Left colon (tissue), 2 donors: ENCODE results near the gene CYB5A. TPM values are rescaled to one million over a fixed set of nuclear protein-coding genes. Genes with fewer than 3 reads are reported as not detected.

ENCODE experiments used
- ATAC-seq: fragments of 200-7000 bp; cut with Tn5 transposase; one replicate; pipeline ENCODE4 v1.9.1; 2020; ENCODE audit warnings: mild to moderate bottlenecking, moderate library complexity
- DNase-seq, 2 donors: peaks; one replicate each; pipeline ENCODE4 v3.0.0-alpha.2; 2020
- intact Hi-C, 2 donors: fragments of 100-400 bp; cut with DNase I in 1 of 2; cut with micrococcal nuclease in 1 of 2; formaldehyde crosslinking; loops; one replicate each; pipeline versions ENCODE4 v1.11.2 to v1.14.0; 2022; cut with DNase I, micrococcal nuclease
- total RNA-seq, 2 donors: library from RNA; stranded (reverse); fragmentation: NEBNext Ultra II Directional; extraction: Animal tissue kit (Norgen Biotek cat#: 25700); gene quantifications; one replicate each; pipeline ENCODE4 v1.2.1, GENCODE V29; 2021
- donor health status: DM: no; HTN: no; CAD: no.
- donor health status: DM: yes; HTN: yes; CAD: no.

The CYB5A gene
- total RNA-seq, 2 donors from 2014 or later = 115 to 129 TPM

GRCh38 chr18:74256190-74256589 lies 35.6 kb downstream of the CYB5A start:
- intact Hi-C loops = no loop called here
- DNase-seq = no peak

GRCh38 chr18:74255131-74255616 lies 36.6 kb downstream of the CYB5A start:
- intact Hi-C loops = no loop called here
- DNase-seq (peak; percentile 30 to 57), ATAC-seq (peak; percentile 86)

More at GRCh38 chr18:74256190-74256589, 35.6 kb downstream of the CYB5A start:
- ATAC-seq = no peak

GRCh38 chr18:74252039-74252395 lies 39.7 kb downstream of the CYB5A start:
- DNase-seq (no peak), ATAC-seq (no peak)
- intact Hi-C loops = no loop called here

GRCh38 chr18:74251297-74252038 lies 40.3 kb downstream of the CYB5A start:
- DNase-seq (no peak), ATAC-seq (peak; percentile 61)
- intact Hi-C loops = no loop called here

GRCh38 chr18:74250131-74250530 lies 41.6 kb downstream of the CYB5A start:
- intact Hi-C loops = no loop called here
- ATAC-seq (no peak), DNase-seq (no peak)

GRCh38 chr18:74249181-74249968 lies 42.4 kb downstream of the CYB5A start:
- DNase-seq (no peak), ATAC-seq (no peak)
- intact Hi-C loops = no loop called here

GRCh38 chr18:74248595-74248994 lies 43.2 kb downstream of the CYB5A start:
- ATAC-seq (no peak), DNase-seq (no peak)
- intact Hi-C loops = no loop called here

- no peak for ATAC-seq
- intact Hi-C loops = no loop called here
- DNase-seq = no peak
Measured at GRCh38 chr18:74248189-74248588, 43.6 kb downstream of the CYB5A start.

GRCh38 chr18:74244554-74244953 lies 47.2 kb downstream of the CYB5A start:
- ATAC-seq = no peak
- intact Hi-C loops = no loop called here
- DNase-seq = no peak

GRCh38 chr18:74243127-74243526 lies 48.6 kb downstream of the CYB5A start:
- intact Hi-C loops = no loop called here
- DNase-seq (no peak), ATAC-seq (no peak)

- DNase-seq = peak in 1 of 2 donors; percentile 18
- intact Hi-C loops = no loop called here
- peak; percentile 75 for ATAC-seq
Measured at GRCh38 chr18:74242438-74243096, 49.2 kb downstream of the CYB5A start.

- ATAC-seq (peak; percentile 61), DNase-seq (no peak)
- intact Hi-C loops = no loop called here
Measured at GRCh38 chr18:74241970-74242369, 49.8 kb downstream of the CYB5A start.

GRCh38 chr18:74241426-74241825 lies 50.3 kb downstream of the CYB5A start:
- intact Hi-C loops = no loop called here
- DNase-seq (no peak), ATAC-seq (peak; percentile 71)

- ATAC-seq (no peak), DNase-seq (no peak)
- intact Hi-C loops = no loop called here
Measured at GRCh38 chr18:74239567-74239966, 52.2 kb downstream of the CYB5A start.

- intact Hi-C loops = no loop called here
- ATAC-seq (peak; percentile 92), DNase-seq (peak in 1 of 2 donors; percentile 75)
Measured at GRCh38 chr18:74234326-74235171, 57.2 kb downstream of the CYB5A start.

GRCh38 chr18:74233933-74234325 lies 57.8 kb downstream of the CYB5A start:
- ATAC-seq = peak; percentile 3

GRCh38 chr18:74230922-74231714 lies 60.6 kb downstream of the CYB5A start:
- no peak for DNase-seq
- intact Hi-C loops = no loop called here
- no peak for ATAC-seq

More at GRCh38 chr18:74233933-74234325, 57.8 kb downstream of the CYB5A start:
- DNase-seq = no peak
- intact Hi-C loops = no loop called here

- ATAC-seq = no peak
- intact Hi-C loops = no loop called here
- no peak for DNase-seq
Measured at GRCh38 chr18:74229891-74230290, 61.9 kb downstream of the CYB5A start.
